ENCODE results near the gene TMEM30B.

The TMEM30B gene

GRCh38 chr14:61287196-61287595 lies 6.1 kb upstream of the TMEM30B start:
- DNase-seq (ENCODE audit: low read depth), result no peak
- no peak overlapping the region for H3K4me3 ChIP-seq (ENCODE audit: low read depth, low read length)
- TF ChIP-seq, protein P1, sequence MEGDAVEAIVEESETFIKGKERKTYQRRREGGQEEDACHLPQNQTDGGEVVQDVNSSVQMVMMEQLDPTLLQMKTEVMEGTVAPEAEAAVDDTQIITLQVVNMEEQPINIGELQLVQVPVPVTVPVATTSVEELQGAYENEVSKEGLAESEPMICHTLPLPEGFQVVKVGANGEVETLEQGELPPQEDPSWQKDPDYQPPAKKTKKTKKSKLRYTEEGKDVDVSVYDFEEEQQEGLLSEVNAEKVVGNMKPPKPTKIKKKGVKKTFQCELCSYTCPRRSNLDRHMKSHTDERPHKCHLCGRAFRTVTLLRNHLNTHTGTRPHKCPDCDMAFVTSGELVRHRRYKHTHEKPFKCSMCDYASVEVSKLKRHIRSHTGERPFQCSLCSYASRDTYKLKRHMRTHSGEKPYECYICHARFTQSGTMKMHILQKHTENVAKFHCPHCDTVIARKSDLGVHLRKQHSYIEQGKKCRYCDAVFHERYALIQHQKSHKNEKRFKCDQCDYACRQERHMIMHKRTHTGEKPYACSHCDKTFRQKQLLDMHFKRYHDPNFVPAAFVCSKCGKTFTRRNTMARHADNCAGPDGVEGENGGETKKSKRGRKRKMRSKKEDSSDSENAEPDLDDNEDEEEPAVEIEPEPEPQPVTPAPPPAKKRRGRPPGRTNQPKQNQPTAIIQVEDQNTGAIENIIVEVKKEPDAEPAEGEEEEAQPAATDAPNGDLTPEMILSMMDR (IDR thresholded peaks at IDR 0.05; ENCODE audit: low read depth, low read length, missing control alignments), result no peak

GRCh38 chr14:61285364-61285763 lies 4.2 kb upstream of the TMEM30B start:
- TF ChIP-seq, protein P1 (IDR thresholded peaks at IDR 0.05; ENCODE audit: low read depth, low read length, missing control alignments), result no peak
- no peak for DNase-seq (ENCODE audit: low read depth)
- no peak overlapping the region for H3K4me3 ChIP-seq (ENCODE audit: low read depth, low read length)

DNA sequence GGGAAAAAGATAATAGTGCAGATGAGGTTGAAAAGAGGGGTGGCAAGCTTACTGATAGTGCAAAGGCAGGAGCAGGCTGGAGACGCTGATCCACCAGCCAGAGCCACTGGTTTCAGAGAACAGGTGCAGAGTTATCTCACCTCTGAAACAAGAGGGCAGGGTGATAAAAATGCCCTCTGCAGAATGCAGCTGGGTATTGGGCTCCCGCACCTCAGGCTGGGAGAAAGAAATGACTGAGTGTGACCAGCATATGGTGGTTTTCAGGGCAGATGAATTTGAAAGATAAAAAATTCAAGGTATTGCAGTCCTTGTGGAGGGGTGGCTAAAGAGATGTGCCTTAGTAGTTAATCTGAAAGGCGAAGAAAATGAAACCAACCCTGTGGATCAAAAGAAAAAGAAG lies 2.9 kb upstream of the TMEM30B start:
- TF ChIP-seq, protein P1 (IDR thresholded peaks at IDR 0.05; ENCODE audit: low read depth, low read length, missing control alignments), result no peak
- DNase-seq (ENCODE audit: low read depth), result no peak
- H3K4me3 ChIP-seq (ENCODE audit: low read depth, low read length), result no peak overlapping the region

- H3K4me3 ChIP-seq (ENCODE audit: low read depth, low read length), result no peak overlapping the region
- no peak for DNase-seq (ENCODE audit: low read depth)
- TF ChIP-seq, protein P1 (IDR thresholded peaks at IDR 0.05; ENCODE audit: low read depth, low read length, missing control alignments), result no peak
These were observed 1.6 kb upstream of the TMEM30B start for GRCh38 chr14:61282746-61283145.

DNA sequence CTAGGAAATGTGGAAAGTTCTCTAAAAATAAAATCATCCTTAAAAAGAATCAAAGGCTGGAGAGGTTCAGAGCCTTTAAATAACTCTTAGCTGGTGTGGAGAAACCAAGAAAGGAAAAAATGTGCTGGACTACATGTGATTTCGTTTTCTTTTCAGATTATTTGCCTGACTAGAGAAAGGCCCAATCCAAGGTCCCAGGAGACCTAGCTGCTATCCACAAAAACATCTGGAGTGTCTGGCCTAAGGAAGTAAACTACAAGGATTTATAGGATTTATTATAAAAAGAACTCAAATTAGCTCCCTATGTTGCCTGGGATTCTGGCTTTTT lies 774 bp upstream of the TMEM30B start:
- TF ChIP-seq, protein P1 (IDR thresholded peaks at IDR 0.05; ENCODE audit: low read depth, low read length, missing control alignments), result no peak
- DNase-seq (ENCODE audit: low read depth), result no peak
- no peak overlapping the region for H3K4me3 ChIP-seq (ENCODE audit: low read depth, low read length)

DNA sequence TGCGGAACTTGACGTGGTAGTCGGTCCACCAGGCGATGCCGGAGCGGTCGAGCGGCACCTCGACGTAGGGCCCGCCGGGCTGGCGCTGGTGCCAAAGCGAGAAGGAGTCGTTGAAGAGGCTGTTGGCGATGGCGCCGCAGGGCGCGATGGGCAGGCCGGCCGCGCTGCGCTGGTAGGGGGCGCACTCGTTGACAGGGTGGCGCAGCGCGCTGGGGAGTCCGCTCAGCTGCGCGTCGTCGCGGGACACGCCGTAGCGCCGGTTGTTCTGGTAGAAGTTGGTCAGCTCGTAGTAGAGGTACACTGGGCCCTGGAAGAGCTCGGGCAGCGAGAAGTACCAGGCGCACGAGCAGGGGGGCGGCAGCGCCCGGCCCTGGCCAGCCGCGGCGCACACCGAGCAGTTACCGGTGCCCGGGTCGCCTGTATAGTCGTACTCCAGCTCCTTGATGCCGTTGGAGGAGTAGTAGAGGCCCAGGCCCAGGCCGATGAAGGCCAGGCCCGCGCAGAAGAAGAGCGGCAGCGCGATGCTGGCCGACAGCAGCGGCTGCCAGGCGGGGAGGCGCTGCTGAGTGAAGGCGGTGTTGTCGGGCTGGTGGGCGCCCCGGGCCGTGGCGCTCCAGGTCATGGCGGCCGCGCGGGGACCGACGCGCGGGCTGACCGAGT lies 482 bp downstream of the TMEM30B start:
- peak overlapping the region; percentile 49 for H3K4me3 ChIP-seq (ENCODE audit: low read depth, low read length)
- no peak for DNase-seq (ENCODE audit: low read depth)
- TF ChIP-seq, protein P1 (IDR thresholded peaks at IDR 0.05; ENCODE audit: low read depth, low read length, missing control alignments), result peak; percentile 49

GRCh38 chr14:61280092-61280525 lies 1.0 kb downstream of the TMEM30B start:
- peak overlapping the region; percentile 49 for H3K4me3 ChIP-seq (ENCODE audit: low read depth, low read length)
- DNase-seq (ENCODE audit: low read depth), result no peak
- TF ChIP-seq, protein P1 (IDR thresholded peaks at IDR 0.05; ENCODE audit: low read depth, low read length, missing control alignments), result no peak

Data from GM12864 (cell line).